Measurements from ENCODE around the gene DLX2.
A peak's percentile ranks its signal among the peaks of the same experiment; 100 is the strongest.
"Not testable (repeated sequence)": the region's sequence is repeated elsewhere in the genome, so short reads cannot be mapped to it uniquely, and the experiment has no call there.

The DLX2 gene

GRCh38 chr2:172081221-172082022, 21.3 kb downstream of the DLX2 start:
- no peak for DNase-seq

GRCh38 chr2:172080641-172081220, 22.0 kb downstream of the DLX2 start:
- no peak for DNase-seq

GRCh38 chr2:172079838-172080640, 22.7 kb downstream of the DLX2 start:
- no peak for DNase-seq

DNA sequence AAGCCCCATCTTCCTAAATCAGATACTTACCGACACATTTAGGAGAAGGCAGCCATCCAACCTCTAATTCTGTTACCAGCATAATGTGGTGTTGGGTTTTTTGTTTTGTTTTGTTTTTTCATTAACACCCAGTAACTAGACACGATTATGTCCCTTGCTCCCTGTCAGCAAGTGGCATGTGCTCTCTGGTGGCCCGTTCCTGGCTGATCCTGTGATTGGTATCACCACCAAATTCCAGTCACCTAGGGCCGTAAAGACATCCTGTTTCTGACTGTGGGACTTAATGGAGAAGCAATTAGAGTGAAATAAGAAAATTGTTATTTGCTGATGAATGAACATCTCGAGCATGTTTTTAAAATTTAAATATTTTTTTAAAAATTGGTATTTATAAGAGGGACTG, 23.3 kb downstream of the DLX2 start:
- no peak for DNase-seq

- DNase-seq: no peak
Observed at GRCh38 chr2:172074254-172074653, 28.4 kb downstream of the DLX2 start.

DNA sequence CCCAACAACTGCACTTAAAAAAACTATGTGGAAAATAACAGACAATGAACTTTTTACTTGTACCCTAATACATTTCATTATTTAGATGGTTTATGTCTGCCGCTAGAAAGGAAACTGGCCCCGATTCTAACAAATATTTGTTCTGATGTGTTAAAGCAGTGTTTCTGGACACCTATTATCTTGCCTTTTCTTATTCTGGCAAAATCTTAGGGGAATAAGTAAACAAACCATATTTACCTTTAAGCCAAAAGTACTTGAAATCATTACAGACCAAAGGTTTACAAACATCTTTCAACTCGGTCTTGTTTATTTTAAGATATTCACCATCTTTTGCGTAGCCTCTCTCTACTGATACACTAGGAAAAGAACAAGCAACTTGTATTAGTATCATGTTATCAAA, 29.2 kb downstream of the DLX2 start:
- no peak for DNase-seq

DNA sequence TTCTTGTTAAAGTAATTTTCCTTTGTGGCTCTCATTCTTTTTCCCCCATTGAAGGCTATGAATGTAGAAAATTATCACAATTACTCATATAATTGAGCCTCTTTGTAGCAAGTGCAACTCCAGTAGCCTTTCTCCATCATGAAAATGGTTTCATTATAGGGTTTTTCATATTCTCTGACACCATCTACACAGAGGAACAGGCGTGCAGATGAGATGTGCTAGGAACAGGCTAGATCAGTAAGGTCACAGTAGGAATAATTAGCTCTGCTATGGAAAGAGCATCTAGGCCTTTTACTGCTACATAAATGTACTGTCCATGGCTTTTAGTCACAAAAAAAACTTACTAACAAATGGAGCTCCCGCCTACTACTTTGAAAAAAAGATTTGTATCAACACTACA, 30.0 kb downstream of the DLX2 start:
- peak; percentile 84 for DNase-seq

DNA sequence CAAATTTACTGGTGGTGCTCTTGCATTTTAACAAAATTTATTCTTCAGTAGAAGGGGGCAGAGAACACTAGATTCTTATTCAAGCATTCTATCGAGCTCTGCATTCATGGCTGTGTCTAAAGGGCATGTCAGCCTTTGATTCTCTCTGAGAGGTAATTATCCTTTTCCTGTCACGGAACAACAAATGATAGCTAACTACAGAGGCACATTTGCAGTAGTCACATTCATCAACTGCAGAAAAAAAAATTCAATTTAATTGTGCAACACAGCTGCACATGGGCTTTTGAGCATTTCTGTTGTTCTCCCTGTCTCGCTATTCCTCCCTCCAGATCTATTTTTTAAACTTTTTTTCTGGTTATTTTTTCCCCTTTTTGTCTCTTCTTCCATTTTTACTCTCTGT, 30.4 kb downstream of the DLX2 start:
- DNase-seq: peak; percentile 84

DNA sequence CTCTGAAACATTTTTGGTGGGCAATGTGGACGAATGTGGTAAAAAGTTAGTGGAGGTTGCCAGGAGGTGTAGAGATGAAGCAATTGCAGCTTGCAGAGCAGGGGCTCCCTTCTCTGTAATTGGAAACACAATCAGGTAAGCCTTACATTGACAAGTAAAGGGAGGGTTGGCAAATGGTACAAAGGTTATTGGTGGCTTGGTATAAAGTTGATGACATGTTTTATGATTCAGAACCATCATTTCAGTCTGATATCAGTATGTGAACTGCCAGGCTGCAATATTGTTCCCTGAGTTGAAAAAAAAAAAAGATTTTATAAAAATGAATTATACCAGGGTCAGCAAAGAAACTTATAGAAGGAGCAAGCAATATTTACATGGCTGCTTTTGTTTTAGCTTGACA, 31.8 kb downstream of the DLX2 start:
- DNase-seq: no peak

- DNase-seq: not testable (repeated sequence)
Observed at GRCh38 chr2:172067905-172068304, 34.8 kb downstream of the DLX2 start.

DNA sequence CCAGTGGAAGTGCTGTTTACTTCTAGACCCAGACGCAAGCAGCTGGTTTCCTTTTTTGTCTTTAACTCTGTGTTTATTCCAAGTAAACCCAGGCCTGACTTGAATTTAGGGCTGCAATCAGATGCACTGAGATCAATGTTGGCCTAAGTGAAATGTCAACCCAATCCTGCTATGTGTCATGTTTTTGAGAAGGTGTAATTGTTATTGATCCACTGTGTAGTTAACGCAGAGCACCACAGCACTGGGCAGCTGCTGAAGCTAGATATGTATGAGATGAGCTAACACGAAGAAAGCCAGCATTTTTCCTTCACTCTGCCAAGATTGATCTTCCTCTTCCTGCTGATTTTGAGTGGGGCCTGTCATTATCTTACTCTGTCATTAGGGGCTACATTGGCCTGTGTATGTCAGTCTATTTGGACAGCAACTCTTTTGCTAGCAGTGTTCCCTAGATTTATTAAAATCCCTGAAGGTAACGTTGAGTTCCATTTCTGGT, 36.3 kb downstream of the DLX2 start:
- DNase-seq: no peak

- DNase-seq: no peak
Observed at GRCh38 chr2:172065111-172065510, 37.6 kb downstream of the DLX2 start.

GRCh38 chr2:172063446-172063845, 39.3 kb downstream of the DLX2 start:
- no peak for DNase-seq

- no peak for DNase-seq
Observed at GRCh38 chr2:172062402-172063004, 40.2 kb downstream of the DLX2 start.

DNA sequence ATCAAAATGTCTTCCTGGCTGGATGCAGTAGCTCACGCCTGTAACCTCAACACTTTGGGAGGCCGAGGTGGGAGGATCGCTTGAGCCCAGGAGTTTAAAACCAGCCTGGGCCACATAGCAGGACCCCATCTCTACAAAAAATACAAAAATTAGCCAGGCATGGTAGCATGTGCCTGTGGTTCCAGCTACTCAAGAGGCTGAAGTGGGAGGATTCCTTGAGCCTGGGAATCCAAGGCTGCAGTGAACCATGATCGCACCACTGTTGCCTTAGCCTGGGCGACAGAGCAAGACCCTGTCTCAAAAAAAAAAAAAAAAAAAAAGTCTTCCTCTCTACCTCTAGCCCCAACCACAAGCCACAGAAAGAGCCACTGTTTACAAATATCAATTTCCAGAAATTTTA, 42.6 kb downstream of the DLX2 start:
- not testable (repeated sequence) for DNase-seq

- DNase-seq: no peak
Observed at GRCh38 chr2:172058660-172059059, 44.0 kb downstream of the DLX2 start.

- no peak for DNase-seq
Observed at GRCh38 chr2:172056293-172056692, 46.4 kb downstream of the DLX2 start.

DNA sequence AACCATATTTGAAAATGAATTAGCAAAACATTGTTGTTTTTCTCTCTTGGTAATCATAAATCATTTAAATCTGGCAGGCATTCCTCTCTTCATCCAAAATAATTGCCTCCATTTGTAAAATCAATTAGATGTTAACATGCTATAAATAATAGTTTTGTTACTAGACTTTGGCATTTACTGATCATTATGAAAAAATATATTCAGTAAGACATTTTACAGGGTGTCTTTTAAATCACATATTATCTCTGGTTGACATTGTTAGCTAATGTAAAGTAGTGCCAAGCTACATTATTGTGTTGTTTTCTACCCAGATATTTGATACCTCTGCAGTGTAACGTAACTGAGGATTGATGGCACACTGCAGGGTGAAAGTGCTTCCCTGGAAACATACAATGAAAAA, 49.2 kb downstream of the DLX2 start:
- no peak for DNase-seq

- peak; percentile 86 for DNase-seq
Observed at GRCh38 chr2:172052000-172052983, 50.4 kb downstream of the DLX2 start.

DNA sequence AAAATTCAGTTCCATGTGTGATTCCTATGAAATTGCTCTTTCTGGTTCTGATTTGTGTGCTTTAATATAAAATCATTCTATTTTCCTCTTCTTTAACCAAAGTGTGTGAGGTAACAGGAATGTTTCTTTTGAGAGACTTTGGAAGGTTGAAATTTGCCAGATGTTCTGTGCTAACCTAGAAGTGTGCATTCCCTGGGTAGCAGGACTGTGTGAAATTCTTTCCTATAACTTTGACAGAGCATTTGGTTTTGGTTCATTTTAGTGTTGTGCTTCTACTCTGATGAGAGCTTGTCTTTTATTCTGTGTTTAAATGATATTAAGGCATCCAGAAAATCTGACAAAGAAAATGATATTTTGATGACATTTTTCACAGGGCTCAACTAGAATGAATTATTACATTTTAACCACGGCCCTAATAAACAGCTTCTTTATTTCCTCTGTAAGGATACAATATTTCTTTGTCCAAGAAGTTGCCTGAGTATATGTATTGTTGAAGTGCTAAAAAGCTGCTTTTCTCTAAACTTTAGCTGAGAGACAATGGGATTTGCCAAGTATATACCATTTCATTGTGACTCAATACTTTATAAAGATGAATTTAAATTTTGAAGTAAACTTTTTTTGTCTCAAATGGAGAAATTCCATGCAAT, 52.1 kb downstream of the DLX2 start:
- DNase-seq: no peak

DNA sequence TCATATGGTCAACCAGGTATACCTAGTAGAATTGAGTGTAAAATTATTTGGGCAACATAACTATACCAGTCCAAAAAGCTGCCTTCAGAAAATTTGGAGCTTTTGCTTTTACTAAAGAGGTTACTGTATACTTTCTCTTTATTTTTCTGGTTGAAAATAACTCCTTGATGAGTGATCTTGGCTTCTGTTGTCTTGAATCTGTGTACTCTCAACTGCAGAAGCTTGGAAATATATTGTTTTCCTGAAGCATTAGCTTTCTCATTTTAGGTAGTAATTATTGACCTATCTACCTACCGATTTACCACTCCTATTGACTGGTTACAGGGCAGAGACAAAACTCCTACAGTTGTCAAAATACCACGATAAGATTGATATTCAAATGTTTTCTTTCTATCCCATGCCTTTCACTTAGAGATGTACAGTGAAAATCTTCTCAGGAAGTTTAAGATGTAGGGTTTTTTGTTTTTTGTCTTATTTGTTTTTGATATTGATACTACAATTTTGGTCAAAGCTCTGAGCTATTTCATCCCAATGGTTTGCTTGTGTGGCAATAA, 53.1 kb downstream of the DLX2 start:
- DNase-seq: no peak

All from NCI-H1105 treated with DMSO at 0.1 percent for 48 hours (cell line).